HepG2 (cell line): ENCODE measurements around the gene TRIM23. TPM values are rescaled to one million over a fixed set of nuclear protein-coding genes. Genes with fewer than 3 reads are reported as not detected.
A peak's percentile ranks its signal among the peaks of the same experiment; 100 is the strongest.

Source experiments
- CSRNP2 ChIP-seq: sonication (generic); formaldehyde crosslinking; conservative IDR thresholded peaks from 2 replicates; pipeline ENCODE4 v1.8.0; 2022; ENCODE audit warnings: low read depth, missing genetic modification reagents
- ETV6 ChIP-seq: sonication (generic); formaldehyde crosslinking; conservative IDR thresholded peaks from 2 replicates; pipeline ENCODE4 v1.4.0; 2020; ENCODE audit warnings: missing genetic modification reagents
- GLI4 ChIP-seq: sonication (generic); formaldehyde crosslinking; IDR thresholded peaks from 2 replicates; pipeline ENCODE4 v1.5.1; 2020; ENCODE audit warnings: missing genetic modification reagents, mild to moderate bottlenecking, moderate library complexity, borderline replicate concordance
- HDAC2 ChIP-seq: sonication (generic); formaldehyde crosslinking; IDR thresholded peaks from 2 replicates; pipeline ENCODE4 v1.4.0; 2020; ENCODE audit warnings: missing genetic modification reagents
- RAD51 ChIP-seq: fragments of 450-650 bp; IDR thresholded peaks from 2 replicates; pipeline ENCODE4 v1.6.1; 2016; ENCODE audit warnings: borderline replicate concordance
- RNF2 ChIP-seq: fragments of 450-650 bp; conservative IDR thresholded peaks from 2 replicates; pipeline ENCODE4 v1.6.1; 2016; ENCODE audit warnings: low read depth
- ZBTB38 ChIP-seq: sonication (generic); formaldehyde crosslinking; IDR thresholded peaks from 2 replicates; pipeline ENCODE4 v1.5.1; 2020; ENCODE audit warnings: mild to moderate bottlenecking, missing genetic modification reagents
- ZBTB46 ChIP-seq: sonication (generic); formaldehyde crosslinking; IDR thresholded peaks from 2 replicates; pipeline ENCODE4 v1.4.0; 2020; ENCODE audit warnings: mild to moderate bottlenecking, missing genetic modification reagents, borderline replicate concordance
- ZNF318 ChIP-seq: sonication (generic); formaldehyde crosslinking; IDR thresholded peaks from 2 replicates; pipeline ENCODE4 v1.4.0; 2020; ENCODE audit warnings: mild to moderate bottlenecking, missing genetic modification reagents
- ZNF329 ChIP-seq: sonication (generic); formaldehyde crosslinking; IDR thresholded peaks from 2 replicates; pipeline ENCODE4 v1.9.0; 2021; ENCODE audit warnings: low read depth, mild to moderate bottlenecking, missing genetic modification reagents
- ZNF710 ChIP-seq: sonication (generic); formaldehyde crosslinking; IDR thresholded peaks from 2 replicates; pipeline ENCODE4 v1.5.0; 2020; ENCODE audit warnings: mild to moderate bottlenecking, missing genetic modification reagents, borderline replicate concordance
- ZNF75D ChIP-seq: sonication (generic); formaldehyde crosslinking; IDR thresholded peaks from 2 replicates; pipeline ENCODE4 v1.8.1; 2023; ENCODE audit warnings: missing genetic modification reagents, mild to moderate bottlenecking, borderline replicate concordance
- ZNF878 ChIP-seq: sonication (generic); formaldehyde crosslinking; IDR thresholded peaks from 2 replicates; pipeline ENCODE4 v1.8.1; 2023; ENCODE audit warnings: mild to moderate bottlenecking, missing genetic modification reagents, moderate library complexity
- ZSCAN22 ChIP-seq: sonication (generic); formaldehyde crosslinking; IDR thresholded peaks from 2 replicates; pipeline ENCODE4 v1.4.0; 2020; ENCODE audit warnings: mild to moderate bottlenecking, missing genetic modification reagents
- polyA plus RNA-seq, 8 experiments: library from polyadenylated mRNA; depleted of rRNA in 3 of 8; stranded (reverse) in 7 of 8; unstranded in 1 of 8; fragments of >200 nt; fragmentation: Illumina TruSeq in 4 of 8; extraction: Trizol in 4 of 8; gene quantifications; 2 replicates each; pipeline versions ENCODE4 v1.2.1 to v1.2.3, GENCODE V29; 2011 to 2016; ENCODE audit warnings: low read depth in 4 of 8, missing spikeins in 1 of 8, mixed read lengths in 1 of 8; ENCODE audit not compliant: insufficient read depth in 1 of 8
- total RNA-seq, 5 experiments: library from RNA; depleted of rRNA; stranded (reverse); fragments of >200 nt; fragmentation: Illumina TruSeq; extraction: Trizol; gene quantifications; 2 replicates each; pipeline ENCODE4 v1.2.3, GENCODE V29; 2016; ENCODE audit warnings: low read depth in 1 of 5

TRIM23 gene
- total and polyA plus RNA-seq, 2 of the 13 experiments (the other 11 are each of a cell fraction or from before 2014, with no cell fraction given) = 4.6 to 11.4 TPM

- TF ChIP-seq CSRNP2 (CRISPR knock-in tag) (no peak), ZNF710 (CRISPR knock-in tag) (no peak; the same call in 1 of the 2 replicates), ZBTB38 (CRISPR knock-in tag) (peak; percentile 33; the same call in 1 of the 2 replicates), ETV6 (CRISPR knock-in tag) (no peak; the same call in 1 of the 2 replicates), ZBTB46 (no peak), HDAC2 (CRISPR knock-in tag) (peak; percentile 77), RAD51 (no peak), RNF2 (peak; percentile 65; the same call in 1 of the 2 replicates), ZNF329 (CRISPR knock-in tag) (no peak), ZNF75D (no peak), GLI4 (CRISPR knock-in tag) (no peak), ZNF878 (CRISPR knock-in tag) (peak; percentile 60), ZNF318 (CRISPR knock-in tag) (no peak), ZSCAN22 (CRISPR knock-in tag) (no peak)
Observed at GRCh38 chr5:65562731-65563701, 61.1 kb downstream of the TRIM23 start, which contains the start of the genes CENPK and PPWD1 (continued).
